IPS-15b (cell line): ENCODE data around the gene CEP295NL.

ENCODE experiments used
- H3K27me3 ChIP-seq: one replicate; pipeline ENCODE4 v1.6.1; 2013; ENCODE audit warnings: low read length; ENCODE audit not compliant: control insufficient read depth, insufficient read depth
- H3K36me3 ChIP-seq: one replicate; pipeline ENCODE4 v1.6.1; 2013; ENCODE audit warnings: low read length; ENCODE audit not compliant: control insufficient read depth, insufficient read depth
- H3K4me1 ChIP-seq: one replicate; pipeline ENCODE4 v1.6.1; 2013; ENCODE audit warnings: mild to moderate bottlenecking, low read length; ENCODE audit not compliant: control insufficient read depth, insufficient read depth
- H3K4me3 ChIP-seq: one replicate; pipeline ENCODE4 v1.5.1; 2013; ENCODE audit warnings: low read depth, low read length
- H3K9ac ChIP-seq: one replicate; pipeline ENCODE4 v1.6.1; 2013; ENCODE audit warnings: low read depth, mild to moderate bottlenecking, low read length
- H3K9me3 ChIP-seq: one replicate; pipeline ENCODE4 v1.6.1; 2013; ENCODE audit warnings: mild to moderate bottlenecking, low read length; ENCODE audit not compliant: control insufficient read depth, insufficient read depth

The CEP295NL gene

DNA sequence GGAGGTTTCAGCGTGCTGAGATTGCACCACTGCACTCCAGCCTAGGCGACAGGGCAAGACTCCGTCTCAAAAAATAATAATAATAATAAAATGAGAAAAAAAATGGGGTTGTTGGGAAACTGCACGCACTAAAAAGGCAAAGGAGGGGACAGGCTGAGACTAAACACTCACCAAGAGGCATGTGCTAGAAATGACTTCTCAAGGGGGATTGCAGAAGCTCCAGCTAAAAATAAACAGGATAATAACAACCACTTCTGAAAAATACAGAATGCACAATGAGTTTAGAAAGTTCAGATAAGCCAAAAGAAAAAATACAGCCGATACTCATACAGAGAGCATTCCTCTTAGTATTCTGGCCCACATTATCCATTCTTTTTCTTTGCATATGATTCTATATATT, 37.3 kb upstream of the CEP295NL start:
- H3K4me1 ChIP-seq, result no peaks in the 10 kb centered on the region
- no peaks in the 10 kb centered on the region for H3K27me3 ChIP-seq
- H3K9ac ChIP-seq, result no peak overlapping the region
- no peak overlapping the region for H3K4me3 ChIP-seq
- H3K36me3 ChIP-seq, result no peaks in the 10 kb centered on the region
- no peaks in the 10 kb centered on the region for H3K9me3 ChIP-seq

GRCh38 chr17:78939615-78940014, 36.6 kb upstream of the CEP295NL start:
- Histone ChIP-seq H3K9ac (no peak overlapping the region), H3K4me1 (no peaks in the 10 kb centered on the region), H3K9me3 (no peaks in the 10 kb centered on the region), H3K36me3 (no peaks in the 10 kb centered on the region), H3K4me3 (no peak overlapping the region), H3K27me3 (no peaks in the 10 kb centered on the region)

- Histone ChIP-seq H3K4me3 (no peak overlapping the region), H3K36me3 (no peaks in the 10 kb centered on the region), H3K9ac (no peak overlapping the region), H3K4me1 (peaks cover 2% of the 10 kb centered on the region), H3K9me3 (no peaks in the 10 kb centered on the region), H3K27me3 (no peaks in the 10 kb centered on the region)
Observed at GRCh38 chr17:78937561-78937960, 34.6 kb upstream of the CEP295NL start.

- Histone ChIP-seq H3K4me1 (peaks cover 2% of the 10 kb centered on the region), H3K9me3 (no peaks in the 10 kb centered on the region), H3K27me3 (no peaks in the 10 kb centered on the region), H3K9ac (no peak overlapping the region), H3K36me3 (no peaks in the 10 kb centered on the region), H3K4me3 (no peak overlapping the region)
Observed at GRCh38 chr17:78935419-78936323, 32.7 kb upstream of the CEP295NL start.

GRCh38 chr17:78934681-78935418, 31.8 kb upstream of the CEP295NL start:
- H3K4me3 ChIP-seq, result no peak overlapping the region
- H3K4me1 ChIP-seq, result peaks cover 2% of the 10 kb centered on the region
- no peaks in the 10 kb centered on the region for H3K27me3 ChIP-seq

GRCh38 chr17:78933959-78934568, 31.1 kb upstream of the CEP295NL start:
- H3K4me3 ChIP-seq, result no peak overlapping the region
- no peaks in the 10 kb centered on the region for H3K36me3 ChIP-seq
- H3K9ac ChIP-seq, result no peak overlapping the region
- no peaks in the 10 kb centered on the region for H3K9me3 ChIP-seq
- H3K4me1 ChIP-seq, result peaks cover 2% of the 10 kb centered on the region
- H3K27me3 ChIP-seq, result no peaks in the 10 kb centered on the region

More at GRCh38 chr17:78934681-78935418, 31.8 kb upstream of the CEP295NL start:
- Histone ChIP-seq H3K9me3 (no peaks in the 10 kb centered on the region), H3K36me3 (no peaks in the 10 kb centered on the region), H3K9ac (no peak overlapping the region)

GRCh38 chr17:78933025-78933958, 30.3 kb upstream of the CEP295NL start:
- no peaks in the 10 kb centered on the region for H3K36me3 ChIP-seq
- no peak overlapping the region for H3K4me3 ChIP-seq
- H3K4me1 ChIP-seq, result peaks cover 2% of the 10 kb centered on the region
- no peaks in the 10 kb centered on the region for H3K9me3 ChIP-seq
- no peak overlapping the region for H3K9ac ChIP-seq
- no peaks in the 10 kb centered on the region for H3K27me3 ChIP-seq

- Histone ChIP-seq H3K36me3 (no peaks in the 10 kb centered on the region), H3K9me3 (no peaks in the 10 kb centered on the region), H3K4me1 (peaks cover 2% of the 10 kb centered on the region), H3K9ac (no peak overlapping the region), H3K27me3 (no peaks in the 10 kb centered on the region), H3K4me3 (no peak overlapping the region)
Observed at GRCh38 chr17:78929908-78930775, 27.1 kb upstream of the CEP295NL start.

GRCh38 chr17:78925662-78926555, 22.9 kb upstream of the CEP295NL start:
- Histone ChIP-seq H3K4me1 (peaks cover 8% of the 10 kb centered on the region), H3K9me3 (no peaks in the 10 kb centered on the region), H3K36me3 (no peaks in the 10 kb centered on the region), H3K9ac (no peak overlapping the region), H3K4me3 (peak overlapping the region; percentile 60), H3K27me3 (no peaks in the 10 kb centered on the region)

- H3K36me3 ChIP-seq, result no peaks in the 10 kb centered on the region
- peaks cover 8% of the 10 kb centered on the region for H3K4me1 ChIP-seq
- peak within 1 kb of the TSS; percentile 60 for H3K9ac ChIP-seq
- peak within 1 kb of the TSS; percentile 75 for H3K4me3 ChIP-seq
- no peaks in the 10 kb centered on the region for H3K27me3 ChIP-seq
- no peaks in the 10 kb centered on the region for H3K9me3 ChIP-seq
Observed at GRCh38 chr17:78925234-78925633, 22.2 kb upstream of the CEP295NL start, which contains the start of gene TIMP2. Gene TIMP2 (minus strand): TSS chr17:78925387. CDS start chr17:78925088, 299 bp downstream.
